ENCODE results near the gene IGSF9.

GRCh38 chr1:159879136-159879535, 66.3 kb downstream of the IGSF9 start:
- TF ChIP-seq TAF1 (IDR thresholded peaks at IDR 0.05; ENCODE audit: low read depth, low read length) (no peak), POLR2AphosphoS5 (IDR thresholded peaks at IDR 0.05; ENCODE audit: low read depth, low read length) (no peak), POLR2A (IDR thresholded peaks at IDR 0.05; ENCODE audit: low read depth, low read length) (no peak), POU2F2 (IDR thresholded peaks at IDR 0.05; ENCODE audit: low read depth, low read length) (no peak), SPI1 (IDR thresholded peaks at IDR 0.05; ENCODE audit: low read depth, low read length) (no peak)
